GM23248 (cell line): ENCODE measurements around the gene SLIT3. TPM values are rescaled to one million over a fixed set of nuclear protein-coding genes. Genes with fewer than 3 reads are reported as not detected.
"Not testable (repeated sequence)": the region's sequence is repeated elsewhere in the genome, so short reads cannot be mapped to it uniquely, and the experiment has no call there.

ENCODE experiments used
- DNase-seq: peaks from one replicate; pipeline ENCODE4 v3.0.0-alpha.2; 2015
- H2AFZ ChIP-seq: fragments of 200-600 bp; sonication (generic); 2 replicates; pipeline ENCODE4 v1.6.1; 2016; ENCODE audit warnings: antibody characterized with exemption
- H3F3A ChIP-seq: fragments of 200-600 bp; sonication (generic); 2 replicates; pipeline ENCODE4 v1.6.1; 2016; ENCODE audit warnings: mild to moderate bottlenecking, antibody characterized with exemption, mixed run types; ENCODE audit not compliant: insufficient read depth
- H3K27ac ChIP-seq: fragments of 200-600 bp; sonication (generic); 2 replicates; pipeline ENCODE4 v1.5.1; 2016; ENCODE audit warnings: mild to moderate bottlenecking
- H3K27me3 ChIP-seq: fragments of 200-600 bp; sonication (generic); replicated peaks from 2 replicates; pipeline ENCODE4 v1.6.1; 2016; ENCODE audit warnings: mild to moderate bottlenecking; ENCODE audit not compliant: insufficient read depth
- H3K36me3 ChIP-seq: fragments of 200-600 bp; sonication (generic); 2 replicates; pipeline ENCODE4 v1.6.1; 2016; ENCODE audit warnings: low read depth, mild to moderate bottlenecking
- H3K4me1 ChIP-seq: fragments of 200-600 bp; sonication (generic); 2 replicates; pipeline ENCODE4 v1.6.1; 2016; ENCODE audit warnings: mild to moderate bottlenecking; ENCODE audit not compliant: insufficient read depth
- H3K4me2 ChIP-seq: fragments of 200-600 bp; sonication (generic); one replicate; pipeline ENCODE4 v1.6.1; 2016; ENCODE audit warnings: mild to moderate bottlenecking; ENCODE audit not compliant: unreplicated experiment
- H3K4me3 ChIP-seq: fragments of 200-600 bp; sonication (generic); 2 replicates; pipeline ENCODE4 v1.5.1; 2016; ENCODE audit warnings: mild to moderate bottlenecking
- H3K79me2 ChIP-seq: fragments of 200-600 bp; sonication (generic); 2 replicates; pipeline ENCODE4 v1.6.1; 2016; ENCODE audit warnings: mild to moderate bottlenecking; ENCODE audit not compliant: insufficient read depth
- H3K9ac ChIP-seq: fragments of 200-600 bp; sonication (generic); 2 replicates; pipeline ENCODE4 v1.6.1; 2016; ENCODE audit warnings: mild to moderate bottlenecking
- H3K9me2 ChIP-seq: fragments of 200-600 bp; sonication (generic); 2 replicates; pipeline ENCODE4 v1.6.1; 2016; ENCODE audit warnings: mixed run types, mild to moderate bottlenecking, moderate library complexity; ENCODE audit not compliant: insufficient read depth
- H3K9me3 ChIP-seq: fragments of 200-600 bp; sonication (generic); one replicate; pipeline ENCODE4 v1.6.1; 2017; ENCODE audit warnings: low read depth
- H4K20me1 ChIP-seq: fragments of 200-600 bp; sonication (generic); 2 replicates; pipeline ENCODE4 v1.6.0; 2016; ENCODE audit not compliant: insufficient read depth
- EZH2 ChIP-seq: fragments of 200-600 bp; sonication (generic); IDR thresholded peaks from 2 replicates; pipeline ENCODE4 v1.6.1; 2018; ENCODE audit warnings: antibody characterized with exemption, mild to moderate bottlenecking; ENCODE audit not compliant: insufficient read depth, poor library complexity, severe bottlenecking
- EZH2phosphoT487 ChIP-seq: fragments of 200-600 bp; sonication (generic); IDR thresholded peaks from 2 replicates; pipeline ENCODE4 v1.6.1; 2018; ENCODE audit warnings: antibody characterized with exemption, moderate library complexity, mild to moderate bottlenecking, low read depth; ENCODE audit not compliant: insufficient read depth
- WGBS, 2 experiments: methylation state at CpG; one replicate each; pipeline ENCODE4 v1.1.6; 2015 to 2017; ENCODE audit warnings: low lambda C conversion rate in 2 of 2, low coverage in 1 of 2; ENCODE audit errors: missing lambda C conversion rate in 2 of 2; 5-methylcytosine and 5-hydroxymethylcytosine counted together
- in situ Hi-C: fragments of 300-500 bp; cut with MboI; formaldehyde crosslinking; loops from 2 replicates; pipeline ENCODE4 v1.15.0; 2020
- polyA plus RNA-seq: library from polyadenylated mRNA; unstranded; fragments of >200 nt; fragmentation: Nextera tagmentation; extraction: Ambion mirVana; gene quantifications from 2 replicates; pipeline ENCODE4 v1.2.1, GENCODE V29; 2016
- total RNA-seq: library from RNA; depleted of rRNA; stranded (reverse); fragments of >200 nt; shearing (Covaris generic); gene quantifications from 2 replicates; pipeline ENCODE4 v1.2.3, GENCODE V29; 2014

Gene SLIT3
- total and polyA plus RNA-seq, 2 experiments from 2014 or later, result 61.9 to 100 TPM

DNA sequence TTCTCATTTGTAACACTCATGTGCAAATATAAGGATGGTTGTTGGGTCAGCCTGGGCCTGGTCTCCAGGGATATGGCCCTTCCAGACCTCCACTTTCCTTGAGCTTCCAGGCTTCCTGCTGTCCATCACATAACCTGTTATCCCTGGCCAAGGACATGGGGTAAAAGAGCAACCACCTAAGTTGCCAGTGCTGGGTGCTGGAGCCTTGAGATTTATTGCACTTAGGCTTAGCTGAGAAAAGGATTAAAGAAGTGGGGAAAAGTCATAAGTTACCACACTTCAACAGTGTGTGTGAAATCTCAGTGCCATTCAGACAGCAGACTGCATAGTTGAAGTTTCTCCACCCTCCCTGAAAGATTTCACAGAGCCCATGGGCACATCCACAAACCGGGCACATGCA lies 663.1 kb downstream of the SLIT3 start:
- in situ Hi-C loops, result no loop called here
- H3K4me2 ChIP-seq, result no peak overlapping the region

DNA sequence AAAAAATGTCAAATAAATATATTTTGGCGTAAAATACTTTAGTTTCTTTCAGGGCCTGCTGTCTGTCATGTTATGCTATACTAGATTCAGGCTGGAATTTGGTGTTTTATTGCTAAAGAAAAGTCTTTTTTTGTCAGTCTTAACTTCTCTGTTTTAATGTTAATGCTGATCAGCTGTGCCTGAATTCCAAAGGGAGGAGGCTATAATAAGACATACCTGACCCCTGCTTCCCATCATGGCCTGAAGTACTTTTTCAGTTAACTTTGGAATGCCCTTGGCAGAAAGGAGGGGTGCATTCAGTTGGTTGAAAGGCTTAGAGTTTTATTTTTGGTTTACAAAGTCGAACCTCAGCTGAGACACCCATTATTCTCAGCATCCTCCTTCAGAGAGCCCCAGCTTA lies 663.7 kb downstream of the SLIT3 start:
- H3F3A ChIP-seq, result no peaks in the 10 kb centered on the region
- 62 to 65% methylated on average over 2 of the region's 2 CpGs for WGBS, 2 experiments
- no peak overlapping the region for H3K9ac ChIP-seq
- H3K4me2 ChIP-seq, result no peak overlapping the region
- H4K20me1 ChIP-seq, result no peaks in the 10 kb centered on the region
- H3K79me2 ChIP-seq, result no peaks in the 10 kb centered on the region
- TF ChIP-seq EZH2 (no peak), EZH2phosphoT487 (no peak)
- H3K27me3 ChIP-seq, result peaks cover 4% of the 10 kb centered on the region; the same call in 1 of the 2 replicates
- in situ Hi-C loops, result no loop called here
- H3K36me3 ChIP-seq, result no peaks in the 10 kb centered on the region
- DNase-seq, result no peak
- H3K27ac ChIP-seq, result no peak overlapping the region
- H2AFZ ChIP-seq, result no peak overlapping the region
- no peaks in the 10 kb centered on the region for H3K9me2 ChIP-seq
- no peaks in the 10 kb centered on the region for H3K4me1 ChIP-seq
- no peaks in the 10 kb centered on the region for H3K9me3 ChIP-seq
- H3K4me3 ChIP-seq, result no peak overlapping the region

More for the DNA sequence above, 663.1 kb downstream of the SLIT3 start:
- H3K79me2 ChIP-seq, result no peaks in the 10 kb centered on the region
- no peak overlapping the region for H3K27ac ChIP-seq
- H2AFZ ChIP-seq, result no peak overlapping the region
- no peaks in the 10 kb centered on the region for H3K9me2 ChIP-seq
- H3F3A ChIP-seq, result no peaks in the 10 kb centered on the region
- 58 to 72% methylated on average over 1 of the region's 1 CpG for WGBS, 2 experiments
- DNase-seq, result no peak
- no peaks in the 10 kb centered on the region for H3K9me3 ChIP-seq
- H3K36me3 ChIP-seq, result no peaks in the 10 kb centered on the region
- no peaks in the 10 kb centered on the region for H3K4me1 ChIP-seq
- H3K9ac ChIP-seq, result no peak overlapping the region
- TF ChIP-seq EZH2phosphoT487 (no peak), EZH2 (no peak)
- no peaks in the 10 kb centered on the region for H4K20me1 ChIP-seq
- H3K4me3 ChIP-seq, result no peak overlapping the region
- no peaks in the 10 kb centered on the region; the same call in 1 of the 2 replicates for H3K27me3 ChIP-seq

- H3K4me3 ChIP-seq, H4K20me1 ChIP-seq, H3K9ac ChIP-seq, H3K36me3 ChIP-seq, H3K9me3 ChIP-seq, H2AFZ ChIP-seq, DNase-seq, H3K4me2 ChIP-seq, H3F3A ChIP-seq, H3K4me1 ChIP-seq, H3K27ac ChIP-seq, in situ Hi-C loops, H3K9me2 ChIP-seq, H3K79me2 ChIP-seq: not testable (repeated sequence)
- peaks cover 23% of the 10 kb centered on the region for H3K27me3 ChIP-seq
- WGBS, 2 experiments, result 76 to 88% methylated on average over 12 to 13 of the region's 13 CpGs
Observed at GRCh38 chr5:168630958-168631357, 670.0 kb downstream of the SLIT3 start.

DNA sequence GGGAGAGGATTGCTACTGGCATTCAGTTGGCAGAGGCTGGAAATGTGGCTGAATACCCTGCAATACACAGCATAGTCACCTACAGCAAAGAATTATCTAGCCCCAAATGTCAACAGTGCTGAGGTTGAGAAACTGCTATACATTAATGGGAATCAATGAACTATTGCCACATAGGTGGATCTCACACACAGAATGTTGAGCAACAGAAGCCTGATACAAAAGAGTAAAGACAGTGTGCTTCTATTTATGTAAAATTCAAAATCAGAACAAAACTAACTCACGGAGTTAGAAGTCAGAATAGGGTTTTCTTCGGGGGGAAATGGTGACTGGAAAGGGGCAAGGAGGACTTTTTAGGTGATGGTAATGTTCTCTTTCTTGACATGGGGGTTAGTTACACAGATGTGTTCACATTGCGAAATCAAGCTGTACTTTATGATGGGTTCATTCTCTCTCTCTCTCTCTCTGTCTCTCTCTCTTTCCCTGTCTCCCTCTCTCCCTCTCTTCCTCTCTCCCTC lies 676.0 kb downstream of the SLIT3 start:
- no peak overlapping the region for H2AFZ ChIP-seq
- no peak overlapping the region for H3K9ac ChIP-seq
- H3K9me2 ChIP-seq, result no peaks in the 10 kb centered on the region
- TF ChIP-seq EZH2phosphoT487, result no peak
- TF ChIP-seq EZH2, result no peak
- H3K79me2 ChIP-seq, result no peaks in the 10 kb centered on the region
- no peaks in the 10 kb centered on the region for H3K4me1 ChIP-seq
- no peaks in the 10 kb centered on the region for H3K36me3 ChIP-seq
- H3K4me3 ChIP-seq, result no peak overlapping the region
- no peak overlapping the region for H3K27ac ChIP-seq
- in situ Hi-C loops, result no loop called here
- H3K27me3 ChIP-seq, result peaks cover 3% of the 10 kb centered on the region; the same call in 1 of the 2 replicates
- H4K20me1 ChIP-seq, result no peaks in the 10 kb centered on the region
- DNase-seq, result no peak
- no peaks in the 10 kb centered on the region for H3F3A ChIP-seq
- WGBS, 2 experiments, result 83 to 88% methylated on average over 3 of the region's 3 CpGs
- no peak overlapping the region for H3K4me2 ChIP-seq
- H3K9me3 ChIP-seq, result no peaks in the 10 kb centered on the region

DNA sequence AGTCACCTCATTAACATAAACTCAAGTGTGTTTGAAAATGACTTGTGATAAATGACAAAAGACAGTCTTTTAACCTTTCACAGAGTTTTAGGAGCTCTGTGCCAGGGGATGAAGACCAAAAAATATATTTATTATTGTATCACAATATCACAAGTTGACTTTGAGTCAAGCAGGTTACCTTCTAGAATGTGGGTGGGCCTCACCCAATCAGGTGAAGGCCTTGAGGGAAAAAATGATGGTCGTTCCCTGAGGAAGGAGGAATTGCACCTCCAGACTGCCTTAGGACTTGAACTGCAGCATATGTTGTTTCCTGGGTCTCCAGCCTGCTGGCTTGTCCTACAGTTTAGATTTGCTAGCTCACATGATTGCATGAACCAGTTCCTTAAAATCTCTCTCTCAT lies 680.1 kb downstream of the SLIT3 start:
- H3K9me2 ChIP-seq, result no peaks in the 10 kb centered on the region
- WGBS, 2 experiments, result 57 to 61% methylated on average over 1 of the region's 1 CpG

More for the DNA sequence above, 680.1 kb downstream of the SLIT3 start:
- Histone ChIP-seq H3F3A (no peaks in the 10 kb centered on the region), H3K79me2 (no peaks in the 10 kb centered on the region), H3K9me3 (no peaks in the 10 kb centered on the region), H3K27me3 (no peaks in the 10 kb centered on the region; the same call in 1 of the 2 replicates), H3K4me1 (no peaks in the 10 kb centered on the region), H3K9ac (no peak overlapping the region), H3K36me3 (no peaks in the 10 kb centered on the region), H4K20me1 (no peaks in the 10 kb centered on the region), H2AFZ (no peak overlapping the region), H3K27ac (no peak overlapping the region), H3K4me2 (no peak overlapping the region), H3K4me3 (no peak overlapping the region)
- no peak for TF ChIP-seq EZH2phosphoT487
- in situ Hi-C loops, result no loop called here
- DNase-seq, result no peak
